T-helper 1 cell treated with Interleukin-12 subunit alpha and Interleukin-12 subunit beta and Interleukin-4 antibody, amounts not matched to agents 30 ng/mL and 1 ng/mL, for 36 hours (primary cell): ENCODE measurements around the gene SCML1. TPM values are rescaled to one million over a fixed set of nuclear protein-coding genes. Genes with fewer than 3 reads are reported as not detected.

Experiments used
- intact Hi-C: fragments of 100-400 bp; cut with micrococcal nuclease; formaldehyde crosslinking; loops from one replicate; pipeline ENCODE4 v1.15.1; 2024
- total RNA-seq: library from RNA; stranded (reverse); gene quantifications from 2 replicates; pipeline ENCODE4 v1.2.3, GENCODE V29; 2022

SCML1 gene
- total RNA-seq, 1 donor from 2014 or later = 0.49 TPM

GRCh38 chrX:17737986-17738713 is 857 bp downstream of the SCML1 start:
- intact Hi-C loops = loop anchor here (1.0 to 10.0 kb wide), 9 partner anchors 35 to 1886 kb away; partner anchors contain the start of genes AP1S2, CDKL5, PDHA1 and PHKA2

GRCh38 chrX:17738737-17739535 is 1.6 kb downstream of the SCML1 start:
- intact Hi-C loops = loop anchor here (1.0 to 10.0 kb wide), 3 partner anchors 936 to 1887 kb away; partner anchors contain the start of genes AP1S2, PHKA2 and RS1

GRCh38 chrX:17740137-17741122 is 3.1 kb downstream of the SCML1 start:
- intact Hi-C loops = no loop called here

GRCh38 chrX:17741123-17741511 is 3.8 kb downstream of the SCML1 start:
- intact Hi-C loops = no loop called here

GRCh38 chrX:17743913-17744312 is 6.6 kb downstream of the SCML1 start:
- intact Hi-C loops = no loop called here

- intact Hi-C loops = loop anchor here (1.0 kb wide), 1 partner anchor 632 kb away; no protein-coding TSS in a partner anchor
These were observed 7.7 kb downstream of the SCML1 start for GRCh38 chrX:17744896-17745523.

- intact Hi-C loops = no loop called here
These were observed 10.4 kb downstream of the SCML1 start for GRCh38 chrX:17747692-17748091.

- intact Hi-C loops = no loop called here
These were observed 11.4 kb downstream of the SCML1 start for GRCh38 chrX:17748684-17749083.

- intact Hi-C loops = no loop called here
These were observed 13.1 kb downstream of the SCML1 start for GRCh38 chrX:17750436-17750835.

- intact Hi-C loops = no loop called here
These were observed 21.1 kb downstream of the SCML1 start for GRCh38 chrX:17758382-17758781.

GRCh38 chrX:17759990-17760389 is 22.7 kb downstream of the SCML1 start:
- intact Hi-C loops = no loop called here

- intact Hi-C loops = no loop called here
These were observed 30.4 kb downstream of the SCML1 start for GRCh38 chrX:17767734-17768133.

GRCh38 chrX:17768997-17769396 is 31.7 kb downstream of the SCML1 start:
- intact Hi-C loops = no loop called here

GRCh38 chrX:17769701-17770269 is 32.5 kb downstream of the SCML1 start:
- intact Hi-C loops = no loop called here

- intact Hi-C loops = loop anchor here (2.0 kb wide), 1 partner anchor 37 kb away; the partner anchor contains the start of gene SCML1
These were observed 36.1 kb downstream of the SCML1 start for GRCh38 chrX:17773221-17773876.

GRCh38 chrX:17774053-17774452 is 36.8 kb downstream of the SCML1 start:
- intact Hi-C loops = no loop called here

GRCh38 chrX:17778997-17779396 is 41.7 kb downstream of the SCML1 start:
- intact Hi-C loops = no loop called here

GRCh38 chrX:17779434-17779833 is 42.1 kb downstream of the SCML1 start:
- intact Hi-C loops = no loop called here

- intact Hi-C loops = loop anchor here (5.0 kb wide), 1 partner anchor 591 kb away; no protein-coding TSS in a partner anchor
These were observed 49.5 kb downstream of the SCML1 start for GRCh38 chrX:17786554-17787347.
